Mammary epithelial cell (primary cell): ENCODE results near the gene ISLR.

Experiments used
- EZH2 ChIP-seq: IDR thresholded peaks from 2 replicates; pipeline ENCODE4 v1.6.1; 2012; ENCODE audit warnings: low read length, inconsistent platforms, borderline replicate concordance
- TF ChIP-seq, protein P1 (sequence below), 2 donors: IDR thresholded peaks in 1 of 2; conservative IDR thresholded peaks in 1 of 2; 2 replicates each; pipeline ENCODE4 v1.5.1; 2011 to 2012; ENCODE audit warnings: inconsistent platforms in 2 of 2, low read length in 2 of 2, mild to moderate bottlenecking in 2 of 2, control low read depth in 1 of 2, low read depth in 1 of 2; ENCODE audit not compliant: insufficient read depth in 1 of 2; ENCODE audit errors: extremely low read depth in 1 of 2

DNA sequence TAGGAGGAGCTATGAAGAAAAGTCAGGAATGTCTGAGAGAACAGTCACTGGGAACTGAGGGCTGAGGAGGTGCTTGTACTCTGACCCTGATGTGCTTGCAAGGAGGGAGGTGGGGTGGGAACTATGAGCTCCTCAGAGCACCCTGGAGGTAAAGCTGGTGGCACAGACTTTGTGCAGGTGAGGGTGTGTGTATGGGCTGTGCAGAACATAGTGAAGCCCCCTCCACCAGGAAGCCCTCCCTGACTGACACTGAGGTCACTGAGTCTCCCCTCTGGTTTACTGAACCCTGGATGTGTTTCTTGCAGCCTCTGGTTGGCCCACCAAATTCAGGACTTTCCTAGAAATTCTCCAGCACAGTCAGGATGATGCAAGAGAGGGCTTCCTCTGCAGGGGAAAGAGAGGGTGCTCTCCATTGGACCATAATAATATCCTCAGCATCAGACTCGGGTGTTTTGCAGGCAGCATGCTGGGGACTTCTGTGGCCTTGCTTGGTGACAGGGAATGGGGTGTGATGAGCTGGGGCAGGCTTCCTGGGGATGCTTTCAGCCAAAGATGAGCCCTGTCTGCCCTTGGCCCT lies 1.5 kb upstream of the ISLR start:
- TF ChIP-seq, protein P1, sequence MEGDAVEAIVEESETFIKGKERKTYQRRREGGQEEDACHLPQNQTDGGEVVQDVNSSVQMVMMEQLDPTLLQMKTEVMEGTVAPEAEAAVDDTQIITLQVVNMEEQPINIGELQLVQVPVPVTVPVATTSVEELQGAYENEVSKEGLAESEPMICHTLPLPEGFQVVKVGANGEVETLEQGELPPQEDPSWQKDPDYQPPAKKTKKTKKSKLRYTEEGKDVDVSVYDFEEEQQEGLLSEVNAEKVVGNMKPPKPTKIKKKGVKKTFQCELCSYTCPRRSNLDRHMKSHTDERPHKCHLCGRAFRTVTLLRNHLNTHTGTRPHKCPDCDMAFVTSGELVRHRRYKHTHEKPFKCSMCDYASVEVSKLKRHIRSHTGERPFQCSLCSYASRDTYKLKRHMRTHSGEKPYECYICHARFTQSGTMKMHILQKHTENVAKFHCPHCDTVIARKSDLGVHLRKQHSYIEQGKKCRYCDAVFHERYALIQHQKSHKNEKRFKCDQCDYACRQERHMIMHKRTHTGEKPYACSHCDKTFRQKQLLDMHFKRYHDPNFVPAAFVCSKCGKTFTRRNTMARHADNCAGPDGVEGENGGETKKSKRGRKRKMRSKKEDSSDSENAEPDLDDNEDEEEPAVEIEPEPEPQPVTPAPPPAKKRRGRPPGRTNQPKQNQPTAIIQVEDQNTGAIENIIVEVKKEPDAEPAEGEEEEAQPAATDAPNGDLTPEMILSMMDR (conservative IDR thresholded peaks at IDR 0.05 in 1 of 2, IDR thresholded peaks at IDR 0.05 in 1 of 2; ENCODE audit: extremely low read depth in 1 of 2, insufficient read depth in 1 of 2, low read depth in 1 of 2, low read length in 2 of 2) = no peak
- TF ChIP-seq EZH2 = no peak
